Stomach (tissue), 19 donors: ENCODE measurements around the gene TENT5C. TPM values are rescaled to one million over a fixed set of nuclear protein-coding genes. Genes with fewer than 3 reads are reported as not detected.
"Not testable (repeated sequence)": the region's sequence is repeated elsewhere in the genome, so short reads cannot be mapped to it uniquely, and the experiment has no call there.

Experiments used
- DNase-seq, 2 donors: peaks; one replicate each; pipeline versions ENCODE4 v3.0.0 to v3.0.0-alpha.2; 2013 to 2019
- H3K27ac ChIP-seq, 5 donors: fragments of 200-600 bp in 4 of 5; sonication (generic) in 4 of 5; one replicate each; pipeline ENCODE4 v1.5.1; 2013 to 2019; ENCODE audit warnings: mild to moderate bottlenecking in 1 of 5, moderate library complexity in 1 of 5
- H3K27me3 ChIP-seq, 3 donors: fragments of 200-600 bp; sonication (generic); one replicate each; pipeline ENCODE4 v1.5.1; 2017 to 2019; ENCODE audit warnings: mixed run types in 1 of 3
- H3K36me3 ChIP-seq, 4 donors: fragments of 200-600 bp; sonication (generic); 1 replicate in 3 of 4; 2 replicates in 1 of 4; pipeline ENCODE4 v1.5.1; 2016 to 2019
- H3K4me1 ChIP-seq, 4 donors: fragments of 200-600 bp; sonication (generic); one replicate each; pipeline ENCODE4 v1.5.1; 2016 to 2019
- H3K4me3 ChIP-seq, 4 donors: fragments of 200-600 bp; sonication (generic) in 3 of 4; one replicate each; pipeline ENCODE4 v1.5.1; 2016 to 2019; ENCODE audit warnings: mild to moderate bottlenecking in 1 of 4
- H3K9me3 ChIP-seq, 4 donors: fragments of 200-600 bp; sonication (generic); one replicate each; pipeline ENCODE4 v1.5.1; 2016 to 2019
- CTCF ChIP-seq, 7 experiments: fragments of 450-650 bp in 4 of 7; fragments of 200-600 bp in 3 of 7; sonication (generic) in 3 of 7; IDR thresholded peaks; one replicate each; pipeline ENCODE4 v1.5.1; 2016 to 2019; ENCODE audit warnings: antibody characterized with exemption in 7 of 7, control low read depth in 2 of 7, mild to moderate bottlenecking in 1 of 7
- EP300 ChIP-seq: sonication (generic); formaldehyde crosslinking; IDR thresholded peaks from one replicate; pipeline ENCODE4 v1.6.1; 2017; ENCODE audit warnings: antibody characterized with exemption
- POLR2A ChIP-seq, 4 donors: fragments of 450-650 bp; IDR thresholded peaks; one replicate each; pipeline ENCODE4 v1.6.1; 2016; ENCODE audit warnings: antibody characterized with exemption in 4 of 4, control low read depth in 2 of 4, mild to moderate bottlenecking in 1 of 4, moderate library complexity in 1 of 4
- POLR2AphosphoS5 ChIP-seq, 3 donors: sonication (generic); formaldehyde crosslinking; IDR thresholded peaks; one replicate each; pipeline ENCODE4 v1.6.1; 2016; ENCODE audit warnings: antibody characterized with exemption in 3 of 3
- WGBS, 5 donors: extraction: QIAGEN DNeasy Blood & Tissue Kit in 3 of 5; methylation state at CpG; one replicate each; pipeline versions ENCODE4 v1.1.5 to v1.1.7; 2013 to 2018; 5-methylcytosine and 5-hydroxymethylcytosine counted together
- intact Hi-C: fragments of 100-400 bp; cut with DNase I; formaldehyde crosslinking; loops from one replicate; pipeline ENCODE4 v1.15.1; 2023; ENCODE audit warnings: low total_unique reads
- long read RNA-seq, 10 donors: transcript quantifications; one replicate each; lab custom pipeline, GENCODE V29; 2026
- polyA plus RNA-seq, 3 donors: library from polyadenylated mRNA; stranded (reverse); fragments of 200-250 nt; gene quantifications; one replicate each; pipeline ENCODE4 v1.2.3, GENCODE V29; 2013
- total RNA-seq, 5 donors: library from RNA; depleted of rRNA; stranded (reverse); fragments of >200 nt; gene quantifications; one replicate each; pipeline versions ENCODE4 v1.1.0 to v1.2.3, GENCODE V29; 2014 to 2016
- donor health status: healthy with polysubstance abuse.
- donor health status: Bipolar disorder and iron deficiency.
- donor health status: healthy.

The TENT5C gene
- total RNA-seq (10 to 100 TPM in 4 of 5 donors, 1 to 10 TPM in 1; 9.0 to 28.1 (median 14.7) TPM), polyA plus RNA-seq (1 to 10 TPM; 6.0 to 9.5 (median 8.3) TPM)
- long read RNA-seq, donor 1, full-length matches to known transcripts = 2 of 2 reads
- long read RNA-seq, donor 1, partial matches to known transcripts = 0 of 2 reads
- long read RNA-seq, donor 1, other reads (novel, unspliced or antisense) = 0 of 2 reads
- long read RNA-seq, donor 2, full-length matches to known transcripts = 3 of 3 reads
- long read RNA-seq, donor 2, partial matches to known transcripts = 0 of 3 reads
- long read RNA-seq, donor 2, other reads (novel, unspliced or antisense) = 0 of 3 reads
- long read RNA-seq, donor 3, full-length matches to known transcripts = 6 of 6 reads
- long read RNA-seq, donor 3, partial matches to known transcripts = 0 of 6 reads
- long read RNA-seq, donor 3, other reads (novel, unspliced or antisense) = 0 of 6 reads
- long read RNA-seq, donor 4 = 0 reads
- long read RNA-seq, donor 5, full-length matches to known transcripts = 12 of 12 reads
- long read RNA-seq, donor 5, partial matches to known transcripts = 0 of 12 reads
- long read RNA-seq, donor 5, other reads (novel, unspliced or antisense) = 0 of 12 reads
- long read RNA-seq, donor 6 = 0 reads
- long read RNA-seq, donor 7, full-length matches to known transcripts = 6 of 6 reads
- long read RNA-seq, donor 7, partial matches to known transcripts = 0 of 6 reads
- long read RNA-seq, donor 7, other reads (novel, unspliced or antisense) = 0 of 6 reads
- long read RNA-seq, donor 8, full-length matches to known transcripts = 9 of 9 reads
- long read RNA-seq, donor 8, partial matches to known transcripts = 0 of 9 reads
- long read RNA-seq, donor 8, other reads (novel, unspliced or antisense) = 0 of 9 reads
- long read RNA-seq, donor 9, full-length matches to known transcripts = 9 of 9 reads
- long read RNA-seq, donor 9, partial matches to known transcripts = 0 of 9 reads
- long read RNA-seq, donor 9, other reads (novel, unspliced or antisense) = 0 of 9 reads
- long read RNA-seq, donor 10 = 0 reads

DNA sequence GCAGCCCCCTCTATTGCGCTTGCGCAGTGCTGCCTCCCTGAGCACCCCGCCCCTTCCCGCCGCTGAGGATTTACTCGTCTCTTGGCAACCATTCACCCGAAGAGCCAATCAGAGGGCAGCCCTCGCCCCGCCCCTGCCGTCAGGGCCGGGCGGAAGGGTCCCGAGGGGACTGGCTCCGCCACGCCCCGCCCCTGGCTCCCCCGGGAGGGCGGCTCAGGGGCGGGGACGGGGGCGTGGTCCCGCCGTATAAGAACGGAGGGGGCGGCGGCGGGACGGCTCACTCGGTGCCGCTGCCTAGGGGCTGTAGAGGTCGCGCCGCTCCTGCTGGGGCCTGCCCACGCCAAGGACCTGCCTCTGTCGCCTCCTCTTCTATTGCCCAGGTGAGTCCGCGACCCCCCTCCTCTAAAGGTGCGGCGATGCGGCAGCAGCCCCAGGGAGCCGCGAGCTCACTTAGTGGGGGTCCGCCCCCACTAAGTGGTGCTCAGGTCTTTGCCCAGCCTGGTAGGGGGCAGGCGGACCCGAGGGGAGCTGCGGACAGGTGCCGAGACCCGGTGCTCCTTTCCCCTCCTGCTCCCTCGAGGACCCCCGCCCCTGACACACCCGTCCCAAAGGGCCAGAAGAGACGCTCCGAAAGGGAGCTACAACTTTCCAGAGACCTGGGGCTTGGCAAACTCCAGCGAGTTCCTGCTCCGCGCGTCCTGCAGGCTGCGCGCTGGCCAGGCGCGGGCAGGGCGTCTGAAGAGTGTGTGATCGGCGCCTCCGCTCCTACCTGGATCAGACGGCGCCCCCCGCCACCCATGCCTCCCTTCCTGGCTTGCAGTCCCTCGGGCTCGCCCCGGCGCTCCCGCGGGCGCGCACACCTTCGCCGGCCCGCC is at the start of gene TENT5C:
TSS of gene TENT5C (plus strand) at position 275 of the 875 bp plus-strand sequence. CDS start 16,821 bp downstream, outside the sequence.
- intact Hi-C loops = no loop called here
- peak within 1 kb of the TSS; percentile 86 to 96 (median 91) for H3K27ac ChIP-seq
- H3K27me3 ChIP-seq = no peaks in the 10 kb centered on the region
- DNase-seq = peak; percentile 99
- H3K9me3 ChIP-seq = no peaks in the 10 kb centered on the region
- H3K4me1 ChIP-seq = peaks cover 9 to 50% (median 43%) of the 10 kb centered on the region in 4 donors
- WGBS, 5 donors = 0 to 1% (median 0%) methylated on average over 31 to 79 of the region's 79 CpGs
- H3K36me3 ChIP-seq = no peaks in the 10 kb centered on the region
- peak within 1 kb of the TSS; percentile 78 to 90 (median 84) for H3K4me3 ChIP-seq
- TF ChIP-seq POLR2AphosphoS5 (IDR thresholded peaks at IDR 0.05) (peak; percentile 56 to 96 (median 95)), CTCF (IDR thresholded peaks at IDR 0.05) (no peak), POLR2A (IDR thresholded peaks at IDR 0.05) (peak in 2 of 4 donors; percentile 46 to 51)

DNA sequence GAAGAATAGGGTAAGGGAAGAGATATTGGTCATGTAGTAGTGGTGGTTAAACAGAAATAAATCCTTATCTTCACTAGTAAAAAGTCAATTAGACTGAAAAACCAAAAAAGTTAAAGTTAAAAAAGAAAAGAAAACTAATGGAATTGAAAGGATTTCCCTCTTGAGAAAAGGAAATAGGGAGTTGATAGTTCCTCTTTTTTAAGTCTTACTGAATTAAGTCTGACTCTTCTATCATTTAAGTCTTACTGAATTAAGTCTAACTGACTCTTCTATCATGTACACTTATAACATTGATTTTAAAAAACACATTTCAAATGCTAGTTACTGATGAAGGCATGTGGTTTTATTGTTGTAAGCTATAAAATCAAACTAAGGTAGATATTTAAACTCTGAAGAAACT is 49.5 kb upstream of the TENT5C start:
- H3K27me3 ChIP-seq = no peaks in the 10 kb centered on the region
- H3K4me1 ChIP-seq = peaks cover 0 to 5% (median 0%) of the 10 kb centered on the region in 4 donors
- no peak overlapping the region for H3K4me3 ChIP-seq
- intact Hi-C loops = no loop called here
- no peak for TF ChIP-seq CTCF (IDR thresholded peaks at IDR 0.05)
- TF ChIP-seq EP300 = no peak
- no peak for TF ChIP-seq POLR2AphosphoS5 (IDR thresholded peaks at IDR 0.05)
- no peak for TF ChIP-seq POLR2A (IDR thresholded peaks at IDR 0.05)
- no peak overlapping the region for H3K27ac ChIP-seq
- peaks cover 0 to 5% (median 0%) of the 10 kb centered on the region in 4 donors for H3K9me3 ChIP-seq
- H3K36me3 ChIP-seq = no peaks in the 10 kb centered on the region
- no peak for DNase-seq

GRCh38 chr1:117556976-117557375 is 48.9 kb upstream of the TENT5C start:
- Histone ChIP-seq H3K36me3 (no peaks in the 10 kb centered on the region), H3K4me3 (no peak overlapping the region), H3K27ac (no peak overlapping the region), H3K9me3 (peaks cover 0 to 5% (median 0%) of the 10 kb centered on the region in 4 donors), H3K27me3 (no peaks in the 10 kb centered on the region), H3K4me1 (peaks cover 0 to 12% (median under 1%) of the 10 kb centered on the region in 4 donors)
- DNase-seq = no peak
- TF ChIP-seq POLR2AphosphoS5 (IDR thresholded peaks at IDR 0.05) = no peak
- TF ChIP-seq CTCF (IDR thresholded peaks at IDR 0.05) = no peak
- no peak for TF ChIP-seq EP300
- TF ChIP-seq POLR2A (IDR thresholded peaks at IDR 0.05) = no peak
- intact Hi-C loops = no loop called here

DNA sequence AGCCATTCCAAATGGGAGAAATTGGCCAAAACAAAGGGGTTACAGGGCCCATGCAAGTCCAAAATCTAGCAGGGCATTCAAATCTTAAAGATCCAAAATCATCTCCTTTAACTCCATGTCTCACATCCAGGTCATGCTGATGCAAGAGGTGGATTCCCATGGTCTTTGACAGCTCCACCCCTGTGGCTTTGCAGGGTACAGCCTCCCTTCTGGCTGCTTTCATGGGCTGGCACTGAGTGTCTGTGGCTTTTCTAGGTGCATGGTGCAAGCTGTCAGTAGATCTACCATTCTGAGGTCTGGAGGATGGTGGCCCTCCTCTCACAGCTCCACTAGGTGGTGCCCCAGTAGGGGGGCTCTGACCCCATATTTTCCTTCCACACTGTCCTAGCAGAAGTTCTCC is 47.4 kb upstream of the TENT5C start:
- H3K4me3 ChIP-seq, H3K27ac ChIP-seq, intact Hi-C loops, H3K36me3 ChIP-seq, DNase-seq, H3K27me3 ChIP-seq, H3K9me3 ChIP-seq: not testable (repeated sequence)
- H3K4me1 ChIP-seq = peaks cover 6 to 26% (median 13%) of the 10 kb centered on the region in 4 donors
